ENCODE data around the gene RNF26.

RNF26 gene

GRCh38 chr11:119356349-119357031 lies 22.2 kb downstream of the RNF26 start:
- no peak for DNase-seq

GRCh38 chr11:119357074-119357473 lies 22.7 kb downstream of the RNF26 start:
- no peak for DNase-seq

GRCh38 chr11:119359365-119360214 lies 25.3 kb downstream of the RNF26 start:
- no peak for DNase-seq

GRCh38 chr11:119361056-119361787 lies 26.9 kb downstream of the RNF26 start:
- peak; percentile 67 for DNase-seq

GRCh38 chr11:119361941-119362725 lies 27.8 kb downstream of the RNF26 start:
- no peak for DNase-seq

- DNase-seq = no peak
Measured at GRCh38 chr11:119362741-119363080, 28.4 kb downstream of the RNF26 start.

- DNase-seq = no peak
Measured at GRCh38 chr11:119363081-119363850, 28.9 kb downstream of the RNF26 start.

GRCh38 chr11:119363851-119364590 lies 29.7 kb downstream of the RNF26 start:
- no peak for DNase-seq

DNA sequence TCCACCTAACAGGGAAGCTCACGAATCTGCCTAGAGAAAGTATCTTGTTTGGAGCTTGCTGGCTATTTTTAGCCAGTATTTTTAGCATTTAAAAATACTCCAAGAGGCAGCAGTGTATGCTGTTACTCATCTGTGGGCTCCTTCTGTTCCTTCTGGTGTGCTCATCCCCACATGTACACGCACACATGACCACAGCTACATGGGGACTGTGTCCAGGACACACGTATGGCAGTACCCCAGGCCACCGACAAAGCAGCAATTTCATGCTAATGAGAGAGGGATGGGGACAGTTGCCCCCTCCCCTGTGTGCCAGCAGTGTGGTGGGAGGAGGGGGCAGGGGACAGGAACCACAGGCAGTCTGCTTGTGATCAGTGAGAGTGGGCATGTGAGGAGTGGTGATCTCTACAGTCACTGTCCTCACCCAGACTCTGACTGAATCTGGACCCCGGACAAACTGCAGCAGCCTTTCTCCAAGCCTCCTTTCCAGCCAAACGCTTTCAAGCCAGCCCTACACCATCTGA lies 30.8 kb downstream of the RNF26 start:
- no peak for DNase-seq

- no peak for DNase-seq
Measured at GRCh38 chr11:119366690-119367620, 32.6 kb downstream of the RNF26 start.

- DNase-seq = no peak
Measured at GRCh38 chr11:119367661-119368120, 33.4 kb downstream of the RNF26 start.

- DNase-seq = peak; percentile 88
Measured at GRCh38 chr11:119368121-119369034, 34.1 kb downstream of the RNF26 start.

- DNase-seq = peak; percentile 59
Measured at GRCh38 chr11:119369132-119369925, 35.0 kb downstream of the RNF26 start.

- no peak for DNase-seq
Measured at GRCh38 chr11:119370486-119371046, 36.2 kb downstream of the RNF26 start.

- no peak for DNase-seq
Measured at GRCh38 chr11:119371067-119371601, 36.8 kb downstream of the RNF26 start.

DNA sequence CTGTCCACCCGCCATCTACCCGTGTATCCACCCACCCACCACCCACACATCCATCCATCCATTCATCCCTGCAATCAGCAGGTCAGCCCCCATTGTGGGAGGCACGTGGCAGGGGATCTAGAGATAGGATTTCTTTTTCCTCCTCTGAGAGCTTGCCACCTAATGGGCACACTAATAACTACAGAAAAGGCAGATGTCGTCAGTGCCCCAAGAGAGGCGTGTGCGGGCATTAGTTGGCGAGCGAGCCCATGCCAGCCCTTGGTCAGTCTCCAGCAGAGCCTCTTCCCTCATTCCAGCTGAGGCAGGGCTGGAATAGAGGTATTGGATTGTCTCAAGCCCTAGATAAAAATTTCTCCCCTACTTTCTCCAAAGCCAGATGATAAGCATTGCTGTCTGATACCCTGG lies 37.5 kb downstream of the RNF26 start:
- peak; percentile 64 for DNase-seq

All from NCI-H446 treated with DMSO at 0.1 percent for 48 hours (cell line).